T-helper 17 cell (primary cell): Measurements from ENCODE around the gene DIAPH3. TPM values are rescaled to one million over a fixed set of nuclear protein-coding genes. Genes with fewer than 3 reads are reported as not detected.

Experiments
- ATAC-seq: fragments of 150-1000 bp; cut with Tn5 transposase; 2 replicates; pipeline ENCODE4 v1.10.0; 2021; ENCODE audit warnings: mild to moderate bottlenecking, moderate library complexity
- DNase-seq, 3 donors: peaks; one replicate each; pipeline versions ENCODE4 v3.0.0 to v3.0.0-alpha.2; 2020 to 2021
- H3K9me3 ChIP-seq: one replicate; pipeline ENCODE4 v1.7.0; 2013; ENCODE audit warnings: low read length, mild to moderate bottlenecking; ENCODE audit not compliant: control insufficient read depth, poor library complexity, severe bottlenecking
- H3K27ac Mint-ChIP-seq: one replicate; pipeline ENCODE4 v1.8.0; 2022; ENCODE audit warnings: mild to moderate bottlenecking, moderate library complexity, mixed read lengths
- H3K27me3 Mint-ChIP-seq: one replicate; pipeline ENCODE4 v1.8.0; 2022; ENCODE audit warnings: mixed read lengths
- H3K36me3 Mint-ChIP-seq: one replicate; pipeline ENCODE4 v1.8.0; 2022; ENCODE audit warnings: low read depth, mixed read lengths
- H3K4me1 Mint-ChIP-seq: one replicate; pipeline ENCODE4 v1.8.0; 2022; ENCODE audit warnings: mild to moderate bottlenecking, mixed read lengths
- H3K4me3 Mint-ChIP-seq: one replicate; pipeline ENCODE4 v1.8.0; 2022; ENCODE audit warnings: mild to moderate bottlenecking, moderate library complexity, mixed read lengths
- total RNA-seq, 4 donors: library from RNA in 2 of 4; stranded (reverse) in 2 of 4; gene quantifications; one replicate each; pipeline ENCODE4 v1.2.3 and lab custom pipeline; 2022 to 2026

DIAPH3 gene
- total RNA-seq, 2 donors from 2014 or later = 0.42 TPM; not detected in 1

DNA sequence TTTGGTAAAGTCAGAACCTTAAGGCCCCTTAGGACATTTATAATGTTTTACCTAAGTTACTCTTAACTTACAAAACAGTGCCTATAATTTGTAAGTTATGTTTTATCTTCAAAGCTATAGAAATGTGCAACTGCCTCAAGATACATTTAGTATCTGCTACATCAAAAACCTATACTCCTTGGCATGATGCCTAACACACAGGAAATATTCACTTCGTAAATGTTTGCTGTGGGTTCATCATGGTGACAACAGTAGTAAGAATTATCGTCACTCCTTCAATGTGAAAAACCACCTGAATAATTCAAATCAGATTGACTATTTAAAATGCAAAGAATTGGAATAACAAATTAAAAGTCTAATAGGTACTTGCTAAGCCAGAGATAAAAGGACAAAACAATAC lies 184.1 kb downstream of the DIAPH3 start:
- DNase-seq (no peak), ATAC-seq (no peak)
- no peaks in the 10 kb centered on the region for H3K36me3 Mint-ChIP-seq
- H3K27me3 Mint-ChIP-seq = no peaks in the 10 kb centered on the region
- no peak overlapping the region for H3K27ac Mint-ChIP-seq
- no peak overlapping the region for H3K4me3 Mint-ChIP-seq
- no peaks in the 10 kb centered on the region for H3K9me3 ChIP-seq
- peaks cover 2% of the 10 kb centered on the region for H3K4me1 Mint-ChIP-seq

GRCh38 chr13:59978862-59979261 lies 184.9 kb downstream of the DIAPH3 start:
- Mint-ChIP-seq H3K27me3 (no peaks in the 10 kb centered on the region), H3K4me3 (no peak overlapping the region), H3K27ac (no peak overlapping the region), H3K36me3 (no peaks in the 10 kb centered on the region), H3K4me1 (peaks cover 2% of the 10 kb centered on the region)
- no peaks in the 10 kb centered on the region for H3K9me3 ChIP-seq
- ATAC-seq (no peak), DNase-seq (no peak)

DNA sequence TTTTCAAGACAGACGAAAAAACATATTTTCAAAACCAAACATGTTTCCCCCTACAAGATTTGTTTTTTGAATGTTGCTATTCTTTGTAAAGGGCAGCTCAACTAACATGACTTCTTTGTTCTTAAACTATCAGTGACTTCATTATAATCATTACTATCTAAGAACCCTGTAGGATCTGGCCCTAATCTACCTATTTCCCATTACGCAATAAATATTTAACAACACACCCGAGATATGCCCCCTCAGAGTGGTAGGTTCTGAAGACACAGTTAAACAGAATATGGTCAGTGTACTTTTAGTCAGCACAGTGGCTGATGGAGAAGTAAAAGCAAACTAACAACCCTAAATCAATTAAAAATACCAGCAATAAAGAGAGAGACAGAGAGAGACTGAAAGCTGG lies 186.9 kb downstream of the DIAPH3 start:
- no peak overlapping the region for H3K4me3 Mint-ChIP-seq
- H3K36me3 Mint-ChIP-seq = no peaks in the 10 kb centered on the region
- peaks cover 2% of the 10 kb centered on the region for H3K4me1 Mint-ChIP-seq
- no peak for ATAC-seq
- no peaks in the 10 kb centered on the region for H3K27me3 Mint-ChIP-seq
- no peak for DNase-seq
- H3K27ac Mint-ChIP-seq = no peak overlapping the region
- H3K9me3 ChIP-seq = no peaks in the 10 kb centered on the region

DNA sequence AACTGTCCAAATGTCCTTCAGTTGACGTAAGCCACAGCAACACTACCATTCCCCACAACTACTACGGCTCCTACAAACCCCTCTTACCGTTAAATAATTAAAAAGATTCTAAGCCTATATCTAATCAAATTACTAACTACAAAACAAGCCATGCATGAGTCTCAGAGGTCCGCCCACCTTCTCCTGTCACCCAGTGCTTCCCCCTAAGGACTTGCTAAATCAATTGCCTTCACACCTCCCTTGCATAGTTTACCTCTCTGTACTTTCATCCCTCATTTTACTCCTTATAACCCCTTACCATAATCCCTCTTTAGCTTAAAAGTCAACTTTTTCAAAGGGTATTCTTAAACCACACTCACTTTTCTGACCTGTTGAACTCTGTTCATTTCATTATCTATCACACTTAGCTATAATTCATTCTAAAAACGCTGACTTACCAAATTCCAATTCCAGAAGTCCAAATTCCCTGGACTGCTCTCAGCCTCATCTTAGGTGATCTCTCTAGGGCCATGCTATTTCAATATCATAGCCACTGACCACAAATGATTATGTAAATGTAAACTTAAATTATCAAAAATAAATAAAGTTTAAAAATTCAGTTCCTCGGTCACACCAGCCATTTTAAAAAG lies 187.8 kb downstream of the DIAPH3 start:
- Mint-ChIP-seq H3K4me1 (peaks cover 2% of the 10 kb centered on the region), H3K4me3 (no peak overlapping the region), H3K27ac (no peak overlapping the region), H3K27me3 (no peaks in the 10 kb centered on the region), H3K36me3 (no peaks in the 10 kb centered on the region)
- DNase-seq = no peak
- ATAC-seq = no peak
- no peaks in the 10 kb centered on the region for H3K9me3 ChIP-seq

- H3K9me3 ChIP-seq = no peaks in the 10 kb centered on the region
- ATAC-seq = no peak
- DNase-seq = no peak
- Mint-ChIP-seq H3K36me3 (no peaks in the 10 kb centered on the region), H3K27ac (no peak overlapping the region), H3K4me3 (no peak overlapping the region), H3K27me3 (no peaks in the 10 kb centered on the region), H3K4me1 (no peaks in the 10 kb centered on the region)
Measured at GRCh38 chr13:59970847-59971246, 192.9 kb downstream of the DIAPH3 start.

GRCh38 chr13:59963827-59964226 lies 199.9 kb downstream of the DIAPH3 start:
- Mint-ChIP-seq H3K27me3 (no peaks in the 10 kb centered on the region), H3K36me3 (no peaks in the 10 kb centered on the region), H3K27ac (no peak overlapping the region), H3K4me1 (no peaks in the 10 kb centered on the region), H3K4me3 (no peak overlapping the region)
- no peak for ATAC-seq
- no peaks in the 10 kb centered on the region for H3K9me3 ChIP-seq
- no peak for DNase-seq

DNA sequence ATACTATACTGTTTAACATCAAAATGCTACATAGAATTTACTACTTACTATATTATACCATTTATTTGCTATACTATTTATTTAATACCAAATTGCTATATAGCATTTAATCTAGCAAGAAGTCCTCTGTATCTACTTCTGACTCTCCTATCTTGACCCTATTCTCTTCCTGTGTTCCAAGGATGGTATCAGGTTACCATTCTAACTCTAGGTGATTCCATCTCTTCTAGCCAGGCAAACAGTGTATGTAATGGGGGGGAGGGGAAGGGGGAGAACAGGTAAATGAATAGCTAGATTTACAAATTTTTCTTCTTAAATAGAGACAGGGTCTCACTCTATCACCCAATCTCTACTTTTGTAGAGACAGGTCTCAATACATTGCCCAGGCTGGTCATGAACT lies 200.3 kb downstream of the DIAPH3 start:
- H3K9me3 ChIP-seq = no peaks in the 10 kb centered on the region
- Mint-ChIP-seq H3K27ac (no peak overlapping the region), H3K4me1 (no peaks in the 10 kb centered on the region), H3K27me3 (no peaks in the 10 kb centered on the region), H3K36me3 (no peaks in the 10 kb centered on the region), H3K4me3 (no peak overlapping the region)
- DNase-seq (no peak), ATAC-seq (no peak)

DNA sequence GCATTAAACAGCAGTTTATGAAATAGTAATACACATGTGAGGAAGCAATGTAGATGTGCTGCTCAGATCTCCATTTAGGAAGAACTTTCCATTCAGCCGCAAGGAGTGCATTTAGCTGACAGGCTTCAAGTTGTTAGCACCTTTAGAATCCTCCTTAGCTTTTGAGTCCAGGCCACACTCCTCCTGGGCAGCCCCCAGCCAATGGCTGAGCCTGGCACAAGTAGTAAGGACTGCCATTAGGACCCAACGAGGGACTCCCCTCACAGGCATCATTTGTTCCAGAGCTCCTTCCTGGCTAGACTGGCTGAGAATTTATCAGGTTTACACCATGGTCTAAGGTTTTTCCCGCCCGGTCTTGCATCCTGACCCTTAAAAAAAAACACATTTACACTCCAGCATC lies 201.4 kb downstream of the DIAPH3 start:
- ATAC-seq = no peak
- Mint-ChIP-seq H3K36me3 (no peaks in the 10 kb centered on the region), H3K27me3 (no peaks in the 10 kb centered on the region), H3K4me1 (no peaks in the 10 kb centered on the region), H3K4me3 (no peak overlapping the region), H3K27ac (no peak overlapping the region)
- no peak for DNase-seq
- no peaks in the 10 kb centered on the region for H3K9me3 ChIP-seq

GRCh38 chr13:59960683-59961082 lies 203.0 kb downstream of the DIAPH3 start:
- H3K27me3 Mint-ChIP-seq = no peaks in the 10 kb centered on the region
- H3K27ac Mint-ChIP-seq = no peak overlapping the region
- H3K9me3 ChIP-seq = no peaks in the 10 kb centered on the region
- ATAC-seq = no peak
- no peaks in the 10 kb centered on the region for H3K36me3 Mint-ChIP-seq
- no peak for DNase-seq
- no peak overlapping the region for H3K4me3 Mint-ChIP-seq
- no peaks in the 10 kb centered on the region for H3K4me1 Mint-ChIP-seq

DNA sequence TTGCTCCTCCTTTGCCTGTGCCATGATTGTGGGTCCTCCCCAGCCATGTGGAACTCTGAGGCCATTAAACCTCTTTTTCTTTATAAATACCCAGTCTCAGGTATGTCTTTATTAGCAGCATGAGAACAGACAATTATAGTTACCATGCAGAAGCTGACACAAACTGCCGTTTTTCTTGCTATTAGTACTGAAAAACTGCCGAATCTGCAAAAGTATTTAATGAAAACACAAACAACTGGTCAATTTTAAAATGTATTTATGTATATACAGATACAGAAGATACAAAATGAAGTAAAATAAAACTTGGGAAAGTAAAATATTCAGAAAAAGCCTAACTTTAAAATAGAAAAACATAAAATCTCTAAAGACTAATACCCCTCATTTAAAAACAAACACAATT lies 206.3 kb downstream of the DIAPH3 start:
- no peak for DNase-seq
- no peak overlapping the region for H3K4me3 Mint-ChIP-seq
- ATAC-seq = no peak

DNA sequence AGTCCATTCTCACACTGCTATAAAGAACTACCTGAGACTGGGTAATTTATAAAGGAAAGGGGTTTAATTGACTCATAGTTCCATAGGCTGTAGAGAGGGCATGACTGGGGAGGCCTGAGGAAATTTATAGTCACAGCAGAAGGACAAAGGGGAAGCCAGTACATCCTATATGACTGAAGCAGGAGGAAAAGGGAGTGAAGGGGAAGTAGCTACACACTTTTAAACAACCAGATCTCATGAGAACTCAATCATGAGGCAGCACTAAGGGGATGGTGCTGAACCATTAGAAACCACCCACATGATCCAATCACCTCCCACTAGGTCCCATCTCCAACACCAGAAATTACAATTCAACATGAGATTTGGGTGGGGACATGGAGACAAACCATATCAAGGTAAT lies 209.1 kb downstream of the DIAPH3 start:
- DNase-seq (no peak), ATAC-seq (no peak)
- Mint-ChIP-seq H3K4me3 (no peak overlapping the region), H3K4me1 (no peaks in the 10 kb centered on the region), H3K27ac (no peak overlapping the region), H3K36me3 (no peaks in the 10 kb centered on the region), H3K27me3 (no peaks in the 10 kb centered on the region)
- H3K9me3 ChIP-seq = no peaks in the 10 kb centered on the region

More for the DNA sequence above, 206.3 kb downstream of the DIAPH3 start:
- no peaks in the 10 kb centered on the region for H3K36me3 Mint-ChIP-seq
- H3K4me1 Mint-ChIP-seq = no peaks in the 10 kb centered on the region
- H3K27me3 Mint-ChIP-seq = no peaks in the 10 kb centered on the region
- no peak overlapping the region for H3K27ac Mint-ChIP-seq
- no peaks in the 10 kb centered on the region for H3K9me3 ChIP-seq

DNA sequence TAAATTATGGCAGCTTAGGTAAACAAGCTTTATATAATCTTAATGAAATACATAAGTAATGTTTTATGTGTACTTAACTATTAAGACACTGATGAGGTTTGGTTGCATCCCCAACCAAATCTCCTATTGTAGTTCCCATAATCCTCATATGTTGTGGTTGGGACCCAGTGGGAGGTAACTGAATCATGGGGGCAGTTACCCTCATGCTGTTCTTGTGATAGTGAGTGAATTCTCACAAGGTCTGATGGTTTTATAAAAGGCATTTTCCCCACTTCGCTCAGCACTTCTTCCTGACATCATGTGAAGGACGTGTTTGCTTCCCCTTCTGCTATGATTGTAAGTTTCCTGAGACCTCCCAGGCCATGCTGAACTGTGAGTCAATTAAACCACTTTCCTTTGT lies 212.7 kb downstream of the DIAPH3 start:
- DNase-seq (no peak), ATAC-seq (no peak)
- H3K36me3 Mint-ChIP-seq = no peaks in the 10 kb centered on the region
- no peak overlapping the region for H3K4me3 Mint-ChIP-seq
- no peaks in the 10 kb centered on the region for H3K27me3 Mint-ChIP-seq
- H3K27ac Mint-ChIP-seq = no peak overlapping the region
- H3K4me1 Mint-ChIP-seq = no peaks in the 10 kb centered on the region
- no peaks in the 10 kb centered on the region for H3K9me3 ChIP-seq

DNA sequence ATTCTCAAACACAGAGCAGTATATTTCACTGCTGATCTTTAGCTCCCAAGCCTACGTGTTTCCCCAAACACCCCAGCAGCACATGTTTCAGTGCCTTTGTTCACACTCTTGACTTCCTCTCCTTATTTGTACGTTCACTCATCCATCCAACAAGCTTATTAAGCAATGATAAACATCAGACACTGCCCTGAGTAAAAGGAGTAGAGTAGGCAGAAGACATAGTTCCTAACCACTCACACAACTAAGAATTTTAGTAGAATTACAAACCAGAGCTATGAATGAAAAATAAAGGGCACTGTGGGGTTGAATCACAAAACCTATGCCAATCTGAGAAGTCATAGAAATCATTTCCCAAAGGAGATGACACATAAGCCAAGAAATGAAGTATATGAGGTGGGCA lies 213.5 kb downstream of the DIAPH3 start:
- ATAC-seq (no peak), DNase-seq (no peak)
- Mint-ChIP-seq H3K4me1 (no peaks in the 10 kb centered on the region), H3K27me3 (no peaks in the 10 kb centered on the region), H3K4me3 (no peak overlapping the region), H3K36me3 (no peaks in the 10 kb centered on the region), H3K27ac (no peak overlapping the region)
- H3K9me3 ChIP-seq = no peaks in the 10 kb centered on the region

- no peaks in the 10 kb centered on the region for H3K27me3 Mint-ChIP-seq
- H3K36me3 Mint-ChIP-seq = no peaks in the 10 kb centered on the region
- H3K9me3 ChIP-seq = no peaks in the 10 kb centered on the region
- ATAC-seq = no peak
- no peaks in the 10 kb centered on the region for H3K4me1 Mint-ChIP-seq
- no peak overlapping the region for H3K4me3 Mint-ChIP-seq
- H3K27ac Mint-ChIP-seq = no peak overlapping the region
- DNase-seq = no peak
Measured at GRCh38 chr13:59948686-59949085, 215.0 kb downstream of the DIAPH3 start.
